Natural killer cell (primary cell): ENCODE results near the gene SOCS7. TPM values are rescaled to one million over a fixed set of nuclear protein-coding genes. Genes with fewer than 3 reads are reported as not detected.

Source experiments
- ATAC-seq, 3 donors: fragments of 150-1000 bp in 2 of 3; fragments of 200-7000 bp in 1 of 3; cut with Tn5 transposase; 1 replicate in 1 of 3; 2 replicates in 2 of 3; pipeline ENCODE4 v1.10.0; 2021; ENCODE audit warnings: mild to moderate bottlenecking in 2 of 3, moderate library complexity in 2 of 3
- DNase-seq, 2 donors: peaks; one replicate each; pipeline versions ENCODE4 v3.0.0 to v3.0.0-alpha.2; 2013 to 2021; ENCODE audit warnings: mixed read lengths in 1 of 2
- H3K27ac ChIP-seq: one replicate; pipeline ENCODE4 v1.5.1; 2013; ENCODE audit warnings: mild to moderate bottlenecking, low read length
- H3K27me3 ChIP-seq: one replicate; pipeline ENCODE4 v1.6.1; 2013; ENCODE audit warnings: low read length; ENCODE audit not compliant: control insufficient read depth, insufficient read depth
- H3K36me3 ChIP-seq: one replicate; pipeline ENCODE4 v1.6.1; 2013; ENCODE audit warnings: low read length; ENCODE audit not compliant: control insufficient read depth, insufficient read depth
- H3K4me1 ChIP-seq: one replicate; pipeline ENCODE4 v1.6.1; 2013; ENCODE audit warnings: low read length; ENCODE audit not compliant: control insufficient read depth, insufficient read depth
- H3K4me3 ChIP-seq: one replicate; pipeline ENCODE4 v1.5.1; 2013; ENCODE audit warnings: low read length
- H3K9me3 ChIP-seq: one replicate; pipeline ENCODE4 v1.6.1; 2013; ENCODE audit warnings: low read length; ENCODE audit not compliant: control insufficient read depth, insufficient read depth
- H3K27ac Mint-ChIP-seq, 2 donors: one replicate each; pipeline ENCODE4 v1.8.0; 2022; ENCODE audit warnings: mild to moderate bottlenecking in 2 of 2, mixed read lengths in 2 of 2, moderate library complexity in 1 of 2
- H3K27me3 Mint-ChIP-seq, 2 donors: one replicate each; pipeline ENCODE4 v1.8.0; 2022; ENCODE audit warnings: low read depth in 2 of 2, mixed read lengths in 2 of 2
- H3K36me3 Mint-ChIP-seq: one replicate; pipeline ENCODE4 v1.8.0; 2022; ENCODE audit warnings: mixed read lengths
- H3K4me1 Mint-ChIP-seq, 2 donors: one replicate each; pipeline ENCODE4 v1.8.0; 2022; ENCODE audit warnings: mixed read lengths in 2 of 2
- H3K4me3 Mint-ChIP-seq: one replicate; pipeline ENCODE4 v1.8.0; 2022; ENCODE audit warnings: mild to moderate bottlenecking, moderate library complexity, mixed read lengths
- H3K9me3 Mint-ChIP-seq, 2 donors: one replicate each; pipeline ENCODE4 v1.8.0; 2022; ENCODE audit warnings: mixed read lengths in 2 of 2
- WGBS: methylation state at CpG from one replicate; pipeline ENCODE4 v1.1.7; 2013; ENCODE audit warnings: missing lambda C conversion rate; ENCODE audit not compliant: insufficient coverage; 5-methylcytosine and 5-hydroxymethylcytosine counted together
- intact Hi-C: fragments of 100-400 bp; cut with micrococcal nuclease; formaldehyde crosslinking; loops from one replicate; pipeline ENCODE4 v1.14.2; 2022
- total RNA-seq, 4 donors: library from RNA; stranded (reverse); fragments of 120-200 nt in 1 of 4; gene quantifications; one replicate each; pipeline versions ENCODE4 v1.2.3 to v1.2.4, GENCODE V29; 2013 to 2022
- TF ChIP-seq, protein P1 (sequence below): fragments of 200-600 bp; IDR thresholded peaks from one replicate; pipeline ENCODE4 v1.8.0; 2022; ENCODE audit warnings: antibody characterized with exemption

The SOCS7 gene
- total RNA-seq, 3 donors from 2014 or later (not counting 1 experiment from before 2014, with no cell fraction given), result 13.6 to 31.8 (median 21.2) TPM

DNA sequence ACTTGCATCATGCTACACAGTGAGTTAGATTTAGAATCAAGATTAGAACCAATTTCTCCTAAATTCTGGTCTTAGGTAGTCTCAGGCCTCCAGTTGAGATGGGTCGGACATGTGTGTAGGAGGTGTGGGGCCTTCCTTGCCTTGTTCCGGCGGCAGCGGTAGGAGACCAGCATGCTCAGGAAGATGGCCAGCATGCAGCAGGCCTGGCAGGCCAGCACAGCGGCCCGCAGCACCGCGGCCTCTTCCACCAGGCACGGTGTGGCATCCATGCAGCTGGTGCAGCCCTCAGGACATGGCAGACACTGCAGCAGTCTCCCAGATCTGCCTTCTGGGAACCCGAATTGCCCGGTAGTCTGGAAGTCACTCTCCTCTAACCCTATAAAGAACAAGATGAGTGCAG is 14.8 kb upstream of the SOCS7 start:
- Mint-ChIP-seq H3K27me3 (peaks cover 0 to 6% of the 10 kb centered on the region in 2 donors), H3K27ac (no peak overlapping the region), H3K4me3 (no peak overlapping the region), H3K9me3 (no peaks in the 10 kb centered on the region), H3K36me3 (no peaks in the 10 kb centered on the region), H3K4me1 (no peaks in the 10 kb centered on the region)
- ATAC-seq (no peak), DNase-seq (no peak)
- intact Hi-C loops, result no loop called here
- no peaks in the 10 kb centered on the region for H3K4me1 ChIP-seq
- 94% methylated on average over 11 of the region's 11 CpGs for WGBS
- TF ChIP-seq, protein P1, sequence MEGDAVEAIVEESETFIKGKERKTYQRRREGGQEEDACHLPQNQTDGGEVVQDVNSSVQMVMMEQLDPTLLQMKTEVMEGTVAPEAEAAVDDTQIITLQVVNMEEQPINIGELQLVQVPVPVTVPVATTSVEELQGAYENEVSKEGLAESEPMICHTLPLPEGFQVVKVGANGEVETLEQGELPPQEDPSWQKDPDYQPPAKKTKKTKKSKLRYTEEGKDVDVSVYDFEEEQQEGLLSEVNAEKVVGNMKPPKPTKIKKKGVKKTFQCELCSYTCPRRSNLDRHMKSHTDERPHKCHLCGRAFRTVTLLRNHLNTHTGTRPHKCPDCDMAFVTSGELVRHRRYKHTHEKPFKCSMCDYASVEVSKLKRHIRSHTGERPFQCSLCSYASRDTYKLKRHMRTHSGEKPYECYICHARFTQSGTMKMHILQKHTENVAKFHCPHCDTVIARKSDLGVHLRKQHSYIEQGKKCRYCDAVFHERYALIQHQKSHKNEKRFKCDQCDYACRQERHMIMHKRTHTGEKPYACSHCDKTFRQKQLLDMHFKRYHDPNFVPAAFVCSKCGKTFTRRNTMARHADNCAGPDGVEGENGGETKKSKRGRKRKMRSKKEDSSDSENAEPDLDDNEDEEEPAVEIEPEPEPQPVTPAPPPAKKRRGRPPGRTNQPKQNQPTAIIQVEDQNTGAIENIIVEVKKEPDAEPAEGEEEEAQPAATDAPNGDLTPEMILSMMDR, result no peak
- H3K27ac ChIP-seq, result no peak overlapping the region
- H3K36me3 ChIP-seq, result no peaks in the 10 kb centered on the region
- no peaks in the 10 kb centered on the region for H3K27me3 ChIP-seq
- no peak overlapping the region for H3K4me3 ChIP-seq
- H3K9me3 ChIP-seq, result no peaks in the 10 kb centered on the region

DNA sequence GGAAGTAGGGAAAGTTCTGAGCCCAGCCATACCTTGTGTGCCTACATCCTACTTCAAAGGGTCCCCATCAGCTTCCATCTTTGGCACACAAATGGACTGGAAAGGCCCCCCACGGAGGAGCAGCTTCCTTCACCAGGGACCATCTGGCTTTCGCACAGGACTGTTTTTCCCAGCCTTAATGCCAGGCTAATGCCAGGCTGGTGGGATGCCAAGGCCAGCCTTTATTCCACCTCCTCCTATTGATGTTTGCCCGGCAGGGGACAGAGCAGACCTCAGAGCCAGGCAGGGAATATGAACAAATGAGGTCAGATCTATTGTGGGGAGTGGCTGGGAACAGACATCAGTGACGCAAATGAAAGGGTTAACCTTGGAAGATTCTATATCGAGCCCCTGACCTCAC is 13.6 kb upstream of the SOCS7 start:
- Histone ChIP-seq H3K4me1 (no peaks in the 10 kb centered on the region), H3K27ac (no peak overlapping the region), H3K9me3 (no peaks in the 10 kb centered on the region), H3K36me3 (no peaks in the 10 kb centered on the region), H3K4me3 (no peak overlapping the region), H3K27me3 (no peaks in the 10 kb centered on the region)
- no peak overlapping the region for H3K27ac Mint-ChIP-seq
- ATAC-seq (no peak), DNase-seq (no peak)
- TF ChIP-seq, protein P1, result no peak
- H3K9me3 Mint-ChIP-seq, result no peaks in the 10 kb centered on the region
- WGBS, result 87% methylated on average over 5 of the region's 5 CpGs
- no peaks in the 10 kb centered on the region for H3K36me3 Mint-ChIP-seq
- no peaks in the 10 kb centered on the region for H3K4me1 Mint-ChIP-seq
- H3K27me3 Mint-ChIP-seq, result peaks cover 0 to 6% of the 10 kb centered on the region in 2 donors
- intact Hi-C loops, result no loop called here
- H3K4me3 Mint-ChIP-seq, result no peak overlapping the region

DNA sequence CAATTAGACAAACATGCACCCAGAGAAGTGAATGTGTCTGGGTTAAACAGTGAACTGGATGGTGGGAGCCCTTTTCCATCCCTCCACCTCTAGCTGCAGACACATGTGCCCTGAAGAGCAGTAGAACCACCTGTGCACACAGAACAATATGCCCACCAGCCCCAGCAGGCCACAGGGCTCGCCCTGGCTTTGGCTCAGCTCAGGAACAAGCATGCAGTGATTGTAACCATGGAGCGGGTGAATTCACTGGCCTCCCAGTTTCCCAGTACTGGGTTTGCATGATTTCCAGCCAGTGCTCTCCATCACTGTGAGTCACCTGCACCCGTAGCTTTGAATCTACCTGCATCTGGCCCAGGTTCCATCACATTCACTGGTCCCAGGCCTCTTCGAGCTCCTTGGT is 13.1 kb upstream of the SOCS7 start:
- TF ChIP-seq, protein P1, result no peak
- ATAC-seq (no peak), DNase-seq (no peak)
- no peaks in the 10 kb centered on the region for H3K4me1 ChIP-seq
- H3K27me3 Mint-ChIP-seq, result peaks cover 0 to 6% of the 10 kb centered on the region in 2 donors
- intact Hi-C loops, result no loop called here
- no peaks in the 10 kb centered on the region for H3K9me3 ChIP-seq
- no peaks in the 10 kb centered on the region for H3K27me3 ChIP-seq
- H3K27ac ChIP-seq, result no peak overlapping the region
- no peaks in the 10 kb centered on the region for H3K36me3 ChIP-seq
- H3K4me3 ChIP-seq, result no peak overlapping the region
- H3K9me3 Mint-ChIP-seq, result no peaks in the 10 kb centered on the region
- H3K4me1 Mint-ChIP-seq, result no peaks in the 10 kb centered on the region
- no peak overlapping the region for H3K4me3 Mint-ChIP-seq
- H3K27ac Mint-ChIP-seq, result no peak overlapping the region
- WGBS, result 84% methylated on average over 4 of the region's 4 CpGs
- no peaks in the 10 kb centered on the region for H3K36me3 Mint-ChIP-seq

DNA sequence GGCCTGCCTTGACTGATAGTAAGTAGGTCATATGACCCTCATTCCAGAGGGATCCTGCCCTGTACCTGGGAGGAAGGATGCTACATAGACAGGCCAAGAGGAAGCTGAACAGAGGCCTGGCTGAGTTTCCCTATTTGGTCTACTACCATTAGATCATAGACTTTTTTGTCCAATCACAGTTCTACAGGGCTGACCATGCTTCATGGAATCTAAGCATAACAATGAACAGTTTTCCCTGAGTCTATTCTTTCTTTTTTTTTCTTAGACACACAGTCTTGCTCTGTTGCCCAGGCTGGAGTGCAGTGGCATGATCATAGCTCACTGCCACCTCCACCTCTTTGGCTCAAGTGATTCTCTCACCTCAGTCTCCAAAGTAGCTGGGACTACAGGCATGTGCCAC is 11.8 kb upstream of the SOCS7 start:
- no peaks in the 10 kb centered on the region for H3K36me3 ChIP-seq
- no peak for ATAC-seq
- H3K36me3 Mint-ChIP-seq, result no peaks in the 10 kb centered on the region
- no peaks in the 10 kb centered on the region for H3K4me1 Mint-ChIP-seq
- H3K4me3 Mint-ChIP-seq, result no peak overlapping the region
- H3K27ac Mint-ChIP-seq, result no peak overlapping the region
- no peaks in the 10 kb centered on the region for H3K27me3 ChIP-seq
- intact Hi-C loops, result no loop called here
- H3K27me3 Mint-ChIP-seq, result peaks cover 0 to 4% of the 10 kb centered on the region in 2 donors
- H3K9me3 ChIP-seq, result no peaks in the 10 kb centered on the region
- TF ChIP-seq, protein P1, result no peak
- H3K4me3 ChIP-seq, result no peak overlapping the region
- H3K27ac ChIP-seq, result no peak overlapping the region
- H3K4me1 ChIP-seq, result no peaks in the 10 kb centered on the region
- no peaks in the 10 kb centered on the region for H3K9me3 Mint-ChIP-seq
- no peak for DNase-seq
